ENCODE measurements around the gene SVIL. TPM values are rescaled to one million over a fixed set of nuclear protein-coding genes. Genes with fewer than 3 reads are reported as not detected.
"Not testable (repeated sequence)": the region's sequence is repeated elsewhere in the genome, so short reads cannot be mapped to it uniquely, and the experiment has no call there.

The SVIL gene
- polyA plus RNA-seq, 3 donors, result 34.4 to 37.2 (median 35.1) TPM

- DNase-seq (ENCODE audit: low read depth in 3 of 3, low spot score in 2 of 3), result no peak
Measured at GRCh38 chr10:29649561-29650551, 15.1 kb upstream of the SVIL start.

GRCh38 chr10:29648983-29649268 lies 14.2 kb upstream of the SVIL start:
- no peak for DNase-seq (ENCODE audit: low read depth in 3 of 3, low spot score in 2 of 3)

- no peak for DNase-seq (ENCODE audit: low read depth in 3 of 3, low spot score in 2 of 3)
Measured at GRCh38 chr10:29648114-29648982, 13.6 kb upstream of the SVIL start.

- no peak for DNase-seq (ENCODE audit: low read depth in 3 of 3, low spot score in 2 of 3)
Measured at GRCh38 chr10:29647478-29647877, 12.7 kb upstream of the SVIL start.

GRCh38 chr10:29646960-29647461 lies 12.2 kb upstream of the SVIL start:
- DNase-seq (ENCODE audit: low read depth in 3 of 3, low spot score in 2 of 3), result no peak

- DNase-seq (ENCODE audit: low read depth in 3 of 3, low spot score in 2 of 3), result no peak
Measured at GRCh38 chr10:29646238-29646902, 11.6 kb upstream of the SVIL start.

GRCh38 chr10:29643771-29644501 lies 9.2 kb upstream of the SVIL start:
- no peak for DNase-seq (ENCODE audit: low read depth in 3 of 3, low spot score in 2 of 3)

- no peak for DNase-seq (ENCODE audit: low read depth in 3 of 3, low spot score in 2 of 3)
Measured at GRCh38 chr10:29642990-29643389, 8.2 kb upstream of the SVIL start.

GRCh38 chr10:29637537-29637936 lies 2.8 kb upstream of the SVIL start:
- no peak for DNase-seq (ENCODE audit: low read depth in 3 of 3, low spot score in 2 of 3)

GRCh38 chr10:29636178-29636577 lies 1.4 kb upstream of the SVIL start:
- no peak for DNase-seq (ENCODE audit: low read depth in 3 of 3, low spot score in 2 of 3)

GRCh38 chr10:29635711-29636144 lies 957 bp upstream of the SVIL start:
- no peak for DNase-seq (ENCODE audit: low read depth in 3 of 3, low spot score in 2 of 3)

GRCh38 chr10:29634105-29634504 lies 666 bp downstream of the SVIL start:
- DNase-seq (ENCODE audit: low read depth in 3 of 3, low spot score in 2 of 3), result no peak

- no peak for DNase-seq (ENCODE audit: low read depth in 3 of 3, low spot score in 2 of 3)
Measured at GRCh38 chr10:29631049-29631339, 3.8 kb downstream of the SVIL start.

- DNase-seq (ENCODE audit: low read depth in 3 of 3, low spot score in 2 of 3), result no peak
Measured at GRCh38 chr10:29630205-29631048, 4.3 kb downstream of the SVIL start.

- DNase-seq (ENCODE audit: low read depth in 3 of 3, low spot score in 2 of 3), result no peak
Measured at GRCh38 chr10:29628912-29629526, 5.8 kb downstream of the SVIL start.

GRCh38 chr10:29628311-29628710 lies 6.5 kb downstream of the SVIL start:
- no peak for DNase-seq (ENCODE audit: low read depth in 3 of 3, low spot score in 2 of 3)

GRCh38 chr10:29627201-29628132 lies 7.3 kb downstream of the SVIL start:
- no peak for DNase-seq (ENCODE audit: low read depth in 3 of 3, low spot score in 2 of 3)

- not testable (repeated sequence) for DNase-seq (ENCODE audit: low read depth in 3 of 3, low spot score in 2 of 3)
Measured at GRCh38 chr10:29624357-29624756, 10.4 kb downstream of the SVIL start.

All from right renal cortex interstitium (tissue), 3 donors.